HG03565 (cell line): Measurements from ENCODE around the gene EDN2.

Experiments used
- ATAC-seq: cut with Tn5 transposase; IDR thresholded peaks from one replicate; pipeline ENCODE4 v1.9.1; 2021; ENCODE audit warnings: mild to moderate bottlenecking, moderate library complexity; ENCODE audit not compliant: unreplicated experiment

Gene EDN2

GRCh38 chr1:41484402-41485241, at the start of gene EDN2:
TSS of gene EDN2 (minus strand) at chr1:41484683. CDS start at chr1:41484601, 82 bp downstream.
- no peak for ATAC-seq

DNA sequence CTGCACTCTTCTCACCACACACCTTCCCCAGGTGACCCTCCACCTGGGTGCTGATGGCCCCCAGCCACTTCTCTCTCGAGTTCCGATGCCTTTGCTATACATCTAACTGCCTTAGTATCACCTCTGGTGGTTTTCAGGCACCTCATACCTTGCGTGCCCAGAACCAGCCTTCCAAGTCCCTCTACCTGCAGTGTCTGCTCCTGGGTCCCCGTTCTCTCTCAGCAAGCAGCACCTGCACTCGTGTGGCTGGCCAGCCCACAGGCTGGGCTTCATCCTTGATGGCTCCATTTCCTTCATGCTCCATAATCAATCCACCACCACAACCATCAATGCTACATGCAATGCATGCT, 49.2 kb upstream of the EDN2 start:
- no peak for ATAC-seq

DNA sequence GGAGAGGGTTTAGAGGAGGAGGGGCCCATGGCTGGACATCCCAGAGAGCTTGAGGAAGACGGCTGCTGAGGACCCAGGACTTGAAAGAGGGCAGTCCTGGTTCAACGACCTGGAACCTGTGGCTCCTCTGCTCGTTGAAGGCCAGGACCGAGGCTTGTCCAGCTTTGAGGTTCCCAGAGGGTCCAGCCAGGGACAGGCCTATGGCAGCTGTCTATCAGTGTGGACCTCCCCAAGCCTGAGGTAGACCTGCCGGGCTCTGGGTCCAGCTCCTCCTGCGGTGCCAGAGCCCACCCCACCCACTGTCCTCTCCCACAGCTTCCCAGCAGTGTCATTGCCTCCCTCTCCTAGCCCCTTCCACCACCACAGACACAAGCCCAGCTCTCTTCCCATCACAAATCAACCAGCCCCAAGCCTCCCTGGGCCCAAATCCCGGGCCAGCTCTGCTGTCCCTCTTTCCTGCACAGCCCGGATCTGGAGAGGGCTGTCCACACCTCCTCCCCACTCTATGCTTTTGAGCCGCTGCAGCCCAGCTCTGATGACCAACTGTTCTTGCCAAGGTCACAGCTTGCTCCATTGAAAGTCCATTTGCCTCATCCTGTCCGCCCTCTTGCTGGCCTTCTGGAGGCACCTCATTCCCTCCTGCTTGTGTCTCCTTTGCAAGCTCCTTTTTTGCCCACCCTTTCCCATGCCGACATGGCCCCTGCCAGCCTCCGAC, 48.7 kb upstream of the EDN2 start:
- ATAC-seq, result no peak

DNA sequence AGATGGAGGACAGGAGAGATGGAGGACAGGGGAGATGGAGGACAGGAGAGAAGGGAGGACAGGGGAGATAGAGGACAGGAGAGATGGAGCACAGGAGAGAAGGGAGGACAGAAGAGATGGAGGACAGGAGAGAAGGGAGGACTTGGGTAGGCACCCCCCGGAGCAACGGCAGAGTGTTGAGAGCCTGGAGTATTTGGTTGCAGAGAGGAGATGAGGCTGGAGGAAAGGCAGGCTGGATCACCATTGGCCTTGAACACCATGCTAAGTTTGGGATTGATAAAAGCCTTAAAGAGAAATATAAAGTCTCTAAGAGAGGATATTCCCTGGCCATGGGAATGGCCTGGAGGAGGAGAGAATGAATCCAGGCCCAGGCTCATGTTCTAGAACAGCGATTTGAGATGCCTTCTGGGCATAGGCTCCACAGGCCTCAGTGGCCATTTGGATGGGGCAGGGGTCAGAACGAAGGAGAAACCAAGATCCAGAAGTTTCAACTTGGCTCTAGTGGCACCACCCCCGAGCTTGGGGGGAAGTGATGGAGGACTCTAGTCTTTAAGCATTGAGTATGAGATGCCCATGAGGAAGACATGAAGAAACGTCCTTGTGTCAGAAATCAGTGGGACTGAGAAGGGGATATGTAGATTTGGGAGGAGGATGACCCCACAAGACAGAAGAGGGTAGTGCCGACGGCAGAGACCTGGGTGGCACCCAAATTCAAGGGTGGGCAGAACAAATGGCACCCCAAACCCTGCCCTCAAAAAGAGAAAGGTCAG, 47.9 kb upstream of the EDN2 start:
- ATAC-seq, result no peak

- ATAC-seq, result no peak
Observed at GRCh38 chr1:41530411-41530810, 45.9 kb upstream of the EDN2 start.

- ATAC-seq, result no peak
Observed at GRCh38 chr1:41529621-41530395, 45.3 kb upstream of the EDN2 start.

DNA sequence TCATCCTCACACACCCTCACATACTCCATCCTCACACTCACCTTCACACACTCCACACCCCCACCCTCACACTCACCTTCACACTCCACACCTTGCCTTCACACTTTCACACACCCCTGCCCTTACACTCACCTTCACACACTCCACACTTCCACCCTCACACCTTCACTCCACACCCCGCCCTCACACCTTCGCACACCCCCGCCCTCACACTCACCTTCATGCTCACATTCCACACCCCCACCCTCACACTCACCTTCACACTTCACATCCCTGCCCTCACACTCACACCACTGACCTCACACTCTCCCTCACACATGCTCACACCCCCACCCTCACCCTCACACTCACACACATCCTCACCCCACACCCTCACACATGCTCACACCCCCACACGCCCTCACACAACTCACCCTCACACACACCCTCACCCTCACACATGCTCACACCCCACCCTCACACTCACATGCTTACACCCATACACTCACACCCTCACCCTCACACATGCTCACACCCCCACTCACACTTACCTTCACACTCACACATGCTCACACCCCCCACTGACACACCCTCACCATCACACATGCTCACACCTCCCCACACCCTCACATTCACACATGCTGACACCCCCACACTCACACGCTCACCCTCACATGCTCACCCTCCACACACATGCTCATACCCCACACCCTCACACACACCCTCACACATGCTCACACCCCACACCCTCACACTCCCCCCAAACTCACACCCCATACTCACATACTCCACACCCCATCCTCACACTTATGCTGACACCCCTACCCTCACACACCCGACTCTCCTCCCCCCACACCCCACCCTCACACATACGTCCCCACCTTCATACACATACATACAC, 44.5 kb upstream of the EDN2 start:
- ATAC-seq, result no peak

DNA sequence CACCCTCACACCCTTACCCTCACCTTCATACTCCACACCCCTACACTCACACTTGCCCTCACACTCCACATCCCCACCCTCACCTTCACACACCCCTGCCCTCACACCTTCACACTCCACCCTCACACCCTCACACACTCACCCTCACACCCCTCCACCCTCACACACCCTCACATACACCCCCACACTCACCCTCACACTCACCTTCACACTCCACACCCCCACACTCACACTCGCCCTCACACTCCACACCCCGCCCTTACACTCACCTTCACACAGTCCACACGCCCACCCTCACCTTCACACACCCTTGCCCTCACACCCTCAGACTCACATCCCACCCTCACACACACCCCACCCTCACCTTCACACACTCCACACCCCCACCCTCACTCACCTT, 43.6 kb upstream of the EDN2 start:
- no peak for ATAC-seq

DNA sequence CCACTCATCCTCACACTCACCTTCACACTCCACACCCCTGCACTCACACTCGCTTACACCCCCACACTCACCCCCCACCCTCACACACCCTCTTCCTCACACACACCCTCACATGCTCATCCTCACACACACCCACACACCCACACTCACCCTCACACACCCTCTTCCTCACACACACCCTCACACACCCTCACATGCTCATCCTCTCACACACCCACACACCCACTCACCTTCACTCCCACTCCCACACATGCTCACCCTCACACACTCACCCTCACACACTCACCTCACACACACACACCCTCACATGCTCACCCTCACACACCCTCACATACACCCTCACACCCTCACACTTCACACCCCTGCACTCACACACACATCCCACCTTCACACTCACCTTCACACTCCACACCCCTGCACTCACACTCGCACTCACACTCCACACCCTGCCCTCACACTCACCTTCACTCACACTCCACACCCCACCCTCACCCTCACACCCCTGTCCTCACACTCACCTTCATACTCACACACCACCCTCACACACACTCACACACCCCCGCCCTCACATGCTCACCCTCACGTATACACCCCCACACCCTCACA, 42.6 kb upstream of the EDN2 start:
- no peak for ATAC-seq

DNA sequence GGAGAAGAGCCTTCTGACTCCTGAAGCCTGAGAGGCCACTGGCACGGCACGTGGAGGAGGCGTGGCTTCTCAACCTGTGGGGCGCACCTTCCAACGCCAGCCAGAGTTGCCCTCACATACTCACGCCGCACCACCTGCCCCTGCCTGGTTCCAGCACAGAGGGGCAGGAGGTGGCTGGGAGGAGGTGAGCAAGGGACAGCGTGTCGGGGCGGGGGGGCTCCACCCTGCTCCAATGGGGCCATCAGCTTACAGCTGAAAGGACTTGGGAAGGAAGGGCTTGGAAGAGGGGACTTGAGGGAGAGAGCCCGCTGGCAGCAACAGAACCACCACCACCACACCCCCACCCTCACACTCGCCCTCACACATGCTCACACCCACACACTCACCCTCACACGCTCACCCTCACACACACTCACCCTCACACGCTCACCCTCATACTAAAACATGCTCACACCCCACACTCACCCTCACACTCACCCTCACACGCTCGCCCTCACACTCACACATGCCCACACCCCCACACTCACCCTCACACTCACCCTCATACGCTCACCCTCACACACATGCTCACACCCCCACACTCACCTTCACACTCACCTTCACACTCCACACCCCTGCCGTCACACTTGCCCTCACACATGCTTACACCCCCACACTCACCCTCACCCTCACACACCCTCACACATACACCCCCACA, 41.6 kb upstream of the EDN2 start:
- ATAC-seq, result no peak

DNA sequence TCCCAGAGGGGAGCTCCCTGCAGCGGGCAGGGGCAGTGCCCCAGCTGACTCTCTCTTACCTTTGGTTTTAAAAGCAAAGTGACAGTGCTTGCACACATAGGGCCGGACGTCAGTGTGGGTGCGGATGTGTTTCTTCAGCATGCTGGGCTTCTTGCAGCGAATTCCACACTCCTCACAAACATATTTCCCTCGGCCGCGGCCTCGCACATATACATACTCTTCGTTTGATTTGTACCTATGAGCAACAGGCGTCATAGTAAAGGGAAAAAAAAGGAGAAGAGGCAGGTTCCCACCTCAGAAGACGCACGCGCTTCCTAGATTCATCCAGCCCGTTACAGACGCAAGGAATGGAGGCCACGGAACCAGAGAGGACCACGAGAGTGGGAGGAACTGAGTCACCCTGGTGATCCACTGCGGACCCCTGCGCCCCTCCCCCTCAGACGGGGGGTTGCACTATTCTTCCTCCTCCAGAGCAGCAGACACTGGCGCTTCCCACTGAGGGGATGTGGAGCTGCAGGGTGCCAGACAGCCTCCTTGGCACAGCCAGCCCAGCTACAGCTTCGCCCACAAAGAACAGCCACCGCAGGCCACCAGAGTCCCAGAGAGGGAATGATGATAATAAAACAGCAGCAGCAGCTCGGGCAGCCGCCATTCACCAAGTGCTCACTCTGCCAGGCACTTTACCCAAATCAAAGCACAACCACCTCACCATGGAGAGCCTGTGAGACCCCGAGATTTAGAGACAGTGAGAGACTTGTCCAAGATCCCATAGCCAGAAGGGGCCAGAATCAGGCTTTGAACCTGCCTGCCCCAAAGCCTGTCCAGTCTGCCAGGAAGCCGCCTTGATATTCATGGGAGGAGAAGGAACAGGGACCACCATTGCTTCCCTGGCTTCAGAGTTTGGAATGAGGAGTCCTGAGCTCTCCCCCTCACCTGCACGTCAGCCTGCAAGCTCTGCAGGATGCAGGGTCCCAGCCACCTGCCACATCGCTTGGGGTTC, 40.5 kb upstream of the EDN2 start:
- no peak for ATAC-seq

GRCh38 chr1:41523949-41524675, 39.6 kb upstream of the EDN2 start:
- ATAC-seq, result no peak

GRCh38 chr1:41523071-41523470, 38.6 kb upstream of the EDN2 start:
- ATAC-seq, result no peak

GRCh38 chr1:41521766-41522165, 37.3 kb upstream of the EDN2 start:
- ATAC-seq, result no peak

- ATAC-seq, result no peak
Observed at GRCh38 chr1:41520951-41521752, 36.7 kb upstream of the EDN2 start.

DNA sequence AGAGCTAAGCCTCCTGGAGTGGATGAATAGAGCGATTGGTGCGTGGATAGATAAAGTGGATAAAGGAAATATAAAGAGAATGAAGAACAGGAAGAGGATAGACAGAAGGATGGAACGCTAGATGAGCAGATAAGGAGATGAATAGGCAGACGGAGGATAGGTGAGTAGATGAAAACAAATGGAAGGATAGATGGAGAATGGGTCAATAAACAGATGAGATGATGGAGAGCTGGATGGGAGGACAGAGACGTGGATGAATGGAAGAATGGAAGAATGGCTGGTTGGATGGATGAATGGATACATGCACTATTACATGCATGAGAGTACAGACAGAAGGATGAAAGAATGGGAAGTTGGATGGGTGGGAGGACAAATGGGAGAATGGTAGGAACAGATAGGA, 35.2 kb upstream of the EDN2 start:
- ATAC-seq, result no peak
